CD14-positive monocyte (primary cell): Measurements from ENCODE around the gene ABT1. TPM values are rescaled to one million over a fixed set of nuclear protein-coding genes. Genes with fewer than 3 reads are reported as not detected.

Experiments
- DNase-seq, 3 donors: peaks; one replicate each; pipeline ENCODE4 v3.0.0-alpha.2; 2011 to 2022
- H2AFZ ChIP-seq: 2 replicates; pipeline ENCODE4 v1.6.0; 2012; ENCODE audit warnings: mild to moderate bottlenecking, low read depth, low read length, inconsistent platforms; ENCODE audit not compliant: insufficient read depth, poor library complexity, severe bottlenecking
- H3K27ac ChIP-seq, 2 donors: 1 replicate in 1 of 2; 2 replicates in 1 of 2; pipeline ENCODE4 v1.5.1; 2012 to 2013; ENCODE audit warnings: low read length in 2 of 2, control low read depth in 1 of 2, inconsistent platforms in 1 of 2, low read depth in 1 of 2, mild to moderate bottlenecking in 1 of 2
- H3K27me3 ChIP-seq, 2 donors: one replicate each; pipeline versions ENCODE4 v1.6.0 to v1.6.1; 2011 to 2013; ENCODE audit warnings: low read length in 2 of 2; ENCODE audit not compliant: control insufficient read depth in 2 of 2, insufficient read depth in 2 of 2
- H3K36me3 ChIP-seq, 2 donors: replicated peaks in 1 of 2; 1 replicate in 1 of 2; 2 replicates in 1 of 2; pipeline versions ENCODE4 v1.5.1 to v1.6.1; 2012 to 2013; ENCODE audit warnings: low read length in 2 of 2, control low read depth in 1 of 2, inconsistent platforms in 1 of 2, mild to moderate bottlenecking in 1 of 2; ENCODE audit not compliant: insufficient read depth in 2 of 2, control insufficient read depth in 1 of 2
- H3K4me1 ChIP-seq, 2 donors: 1 replicate in 1 of 2; 2 replicates in 1 of 2; pipeline versions ENCODE4 v1.5.1 to v1.6.1; 2012 to 2013; ENCODE audit warnings: low read length in 2 of 2, control low read depth in 1 of 2, inconsistent platforms in 1 of 2, mild to moderate bottlenecking in 1 of 2, moderate library complexity in 1 of 2; ENCODE audit not compliant: insufficient read depth in 2 of 2, control insufficient read depth in 1 of 2
- H3K4me2 ChIP-seq: replicated peaks from 2 replicates; pipeline ENCODE3; 2012; ENCODE audit warnings: low read length, moderate library complexity, mild to moderate bottlenecking; ENCODE audit not compliant: poor library complexity, severe bottlenecking; ENCODE audit errors: extremely low read depth
- H3K4me3 ChIP-seq, 3 experiments: fragments of 200-600 bp in 1 of 3; sonication (generic) in 1 of 3; replicated peaks in 1 of 3; 1 replicate in 2 of 3; 2 replicates in 1 of 3; pipeline ENCODE4 v1.5.1; 2011 to 2013; ENCODE audit warnings: low read length in 3 of 3, mild to moderate bottlenecking in 3 of 3, control low read depth in 2 of 3, low read depth in 2 of 3, inconsistent platforms in 1 of 3, moderate library complexity in 1 of 3
- H3K79me2 ChIP-seq: 2 replicates; pipeline ENCODE4 v1.6.0; 2012; ENCODE audit warnings: mild to moderate bottlenecking, control low read depth, inconsistent platforms, low read length, moderate library complexity; ENCODE audit not compliant: insufficient read depth
- H3K9ac ChIP-seq: 2 replicates; pipeline ENCODE4 v1.6.0; 2017; ENCODE audit warnings: low read length, mild to moderate bottlenecking; ENCODE audit not compliant: insufficient read depth, poor library complexity, severe bottlenecking
- H3K9me3 ChIP-seq, 2 donors: replicated peaks in 1 of 2; 1 replicate in 1 of 2; 2 replicates in 1 of 2; pipeline versions ENCODE4 v1.5.1 to v1.6.1; 2012 to 2013; ENCODE audit warnings: low read length in 2 of 2, control low read depth in 1 of 2; ENCODE audit not compliant: control insufficient read depth in 1 of 2, insufficient read depth in 1 of 2
- H4K20me1 ChIP-seq: 2 replicates; pipeline ENCODE4 v1.6.0; 2012; ENCODE audit warnings: mild to moderate bottlenecking, low read length, control low read depth, moderate library complexity; ENCODE audit not compliant: insufficient read depth
- H3K27ac Mint-ChIP-seq, 7 donors: one replicate each; pipeline ENCODE4 v1.8.0; 2020; ENCODE audit warnings: mild to moderate bottlenecking in 7 of 7, mixed read lengths in 7 of 7, moderate library complexity in 6 of 7, inconsistent platforms in 2 of 7
- H3K27me3 Mint-ChIP-seq, 3 donors: one replicate each; pipeline ENCODE4 v1.8.0; 2021 to 2022; ENCODE audit warnings: low read depth in 3 of 3, mild to moderate bottlenecking in 3 of 3, mixed read lengths in 3 of 3, moderate library complexity in 3 of 3, inconsistent platforms in 1 of 3
- H3K36me3 Mint-ChIP-seq, 2 donors: one replicate each; pipeline ENCODE4 v1.8.0; 2020; ENCODE audit warnings: mixed read lengths in 2 of 2, inconsistent platforms in 1 of 2, mild to moderate bottlenecking in 1 of 2
- H3K4me1 Mint-ChIP-seq: one replicate; pipeline ENCODE4 v1.8.0; 2020; ENCODE audit warnings: mild to moderate bottlenecking, mixed read lengths
- H3K4me3 Mint-ChIP-seq, 2 donors: one replicate each; pipeline ENCODE4 v1.8.0; 2020; ENCODE audit warnings: mild to moderate bottlenecking in 2 of 2, mixed read lengths in 2 of 2, moderate library complexity in 1 of 2
- H3K9me3 Mint-ChIP-seq, 7 donors: one replicate each; pipeline ENCODE4 v1.8.0; 2020 to 2022; ENCODE audit warnings: mixed read lengths in 7 of 7, mild to moderate bottlenecking in 6 of 7, moderate library complexity in 6 of 7, inconsistent platforms in 2 of 7
- CTCF ChIP-seq: fragments of 200-600 bp; IDR thresholded peaks from one replicate; pipeline ENCODE4 v1.8.0; 2022; ENCODE audit warnings: antibody characterized with exemption, mild to moderate bottlenecking
- WGBS: methylation state at CpG from one replicate; pipeline ENCODE4 v1.1.5; 2013; ENCODE audit warnings: missing lambda C conversion rate; ENCODE audit not compliant: insufficient coverage; 5-methylcytosine and 5-hydroxymethylcytosine counted together
- intact Hi-C, 2 donors: fragments of 100-400 bp; cut with micrococcal nuclease; formaldehyde crosslinking; loops; one replicate each; pipeline versions ENCODE4 v1.15.0 to v1.15.1; 2023
- polyA plus RNA-seq, 3 donors: library from polyadenylated mRNA; depleted of rRNA in 1 of 3; unstranded in 2 of 3; stranded (reverse) in 1 of 3; fragments of 300-500 nt in 2 of 3; fragments of >200 nt in 1 of 3; fragmentation: Illumina TruSeq in 2 of 3; gene quantifications; 1 replicate in 2 of 3; 2 replicates in 1 of 3; pipeline ENCODE4 v1.2.3, GENCODE V29; 2012 to 2021

The ABT1 gene
- polyA plus RNA-seq, 3 donors: 11.6 to 40.6 (median 31.7) TPM

GRCh38 chr6:26609463-26609862 is 12.7 kb downstream of the ABT1 start:
- Mint-ChIP-seq H3K4me1 (peaks cover 16% of the 10 kb centered on the region), H3K27me3 (peaks cover 38 to 45% (median 39%) of the 10 kb centered on the region in 3 donors), H3K9me3 (peaks cover 0 to 15% (median 9%) of the 10 kb centered on the region in 7 donors), H3K27ac (no peak overlapping the region), H3K36me3 (no peaks in the 10 kb centered on the region), H3K4me3 (no peak overlapping the region)
- Histone ChIP-seq H3K9ac (no peak overlapping the region), H3K36me3 (no peaks in the 10 kb centered on the region), H4K20me1 (no peaks in the 10 kb centered on the region), H3K27ac (no peak overlapping the region), H3K4me3 (no peak overlapping the region), H3K27me3 (peaks cover 21 to 43% of the 10 kb centered on the region in 2 donors), H3K79me2 (no peaks in the 10 kb centered on the region), H2AFZ (no peak overlapping the region), H3K4me2 (no peak overlapping the region), H3K9me3 (peaks cover 2 to 14% of the 10 kb centered on the region in 2 donors), H3K4me1 (peaks cover 9 to 10% of the 10 kb centered on the region in 2 donors)
- DNase-seq: no peak
- intact Hi-C loops: loop anchor here in 1 of 2 donors (5.0 kb wide), 1 partner anchor 468 kb away; no protein-coding TSS in a partner anchor
- no peak for TF ChIP-seq CTCF
- WGBS: no CpG with 5 or more reads among the region's 3 CpGs

- Mint-ChIP-seq H3K27me3 (peaks cover 49 to 59% (median 56%) of the 10 kb centered on the region in 3 donors), H3K27ac (no peak overlapping the region), H3K4me3 (no peak overlapping the region), H3K9me3 (peaks cover 3 to 31% (median 25%) of the 10 kb centered on the region in 7 donors), H3K4me1 (peaks cover 18% of the 10 kb centered on the region), H3K36me3 (peaks cover 0 to 4% of the 10 kb centered on the region in 2 donors)
- DNase-seq: no peak
- intact Hi-C loops: no loop called here
- Histone ChIP-seq H3K36me3 (no peaks in the 10 kb centered on the region), H2AFZ (no peak overlapping the region), H3K27me3 (peaks cover 31 to 61% of the 10 kb centered on the region in 2 donors), H3K27ac (no peak overlapping the region), H3K79me2 (no peaks in the 10 kb centered on the region), H3K4me3 (no peak overlapping the region), H3K9me3 (peaks cover 12 to 31% of the 10 kb centered on the region in 2 donors), H4K20me1 (no peaks in the 10 kb centered on the region), H3K4me2 (no peak overlapping the region), H3K9ac (no peak overlapping the region), H3K4me1 (peaks cover 12% of the 10 kb centered on the region in 2 donors)
- WGBS: 60% methylated on average over 1 of the region's 1 CpG
- TF ChIP-seq CTCF: no peak
Measured at GRCh38 chr6:26611599-26611998, 14.8 kb downstream of the ABT1 start.
